Measurements from ENCODE around the gene NPBWR2. TPM values are rescaled to one million over a fixed set of nuclear protein-coding genes. Genes with fewer than 3 reads are reported as not detected.

Gene NPBWR2
- total RNA-seq, 4 donors from 2014 or later: not detected

DNA sequence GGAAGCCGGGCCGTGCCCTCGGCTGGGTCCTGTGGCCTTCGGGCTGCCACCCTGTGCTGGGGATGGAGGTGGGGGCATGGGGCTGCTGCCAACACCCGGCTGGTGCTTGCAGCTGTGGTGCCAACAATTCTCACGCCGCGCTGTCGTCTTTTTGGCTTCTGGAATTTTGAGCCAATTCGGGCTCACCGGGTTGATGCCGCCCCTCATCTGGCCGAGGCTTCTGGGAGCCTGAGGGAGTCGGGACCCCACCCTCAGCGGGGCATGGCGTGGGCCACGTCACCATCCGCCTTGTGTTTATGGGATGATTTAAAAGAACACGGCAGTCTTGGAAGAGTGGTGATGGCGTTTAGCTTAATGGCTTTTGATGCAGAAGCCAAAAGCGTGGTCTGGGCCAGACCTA lies 8.7 kb upstream of the NPBWR2 start:
- no peaks in the 10 kb centered on the region for H3K9me3 ChIP-seq
- intact Hi-C loops (cut with DNase I; ENCODE audit: low total_unique reads): no loop called here
- no peak overlapping the region for H3K27ac ChIP-seq
- H3K4me3 ChIP-seq: no peak overlapping the region
- H3K27me3 ChIP-seq: no peaks in the 10 kb centered on the region
- no peaks in the 10 kb centered on the region for H3K4me1 ChIP-seq
- TF ChIP-seq, protein P1, sequence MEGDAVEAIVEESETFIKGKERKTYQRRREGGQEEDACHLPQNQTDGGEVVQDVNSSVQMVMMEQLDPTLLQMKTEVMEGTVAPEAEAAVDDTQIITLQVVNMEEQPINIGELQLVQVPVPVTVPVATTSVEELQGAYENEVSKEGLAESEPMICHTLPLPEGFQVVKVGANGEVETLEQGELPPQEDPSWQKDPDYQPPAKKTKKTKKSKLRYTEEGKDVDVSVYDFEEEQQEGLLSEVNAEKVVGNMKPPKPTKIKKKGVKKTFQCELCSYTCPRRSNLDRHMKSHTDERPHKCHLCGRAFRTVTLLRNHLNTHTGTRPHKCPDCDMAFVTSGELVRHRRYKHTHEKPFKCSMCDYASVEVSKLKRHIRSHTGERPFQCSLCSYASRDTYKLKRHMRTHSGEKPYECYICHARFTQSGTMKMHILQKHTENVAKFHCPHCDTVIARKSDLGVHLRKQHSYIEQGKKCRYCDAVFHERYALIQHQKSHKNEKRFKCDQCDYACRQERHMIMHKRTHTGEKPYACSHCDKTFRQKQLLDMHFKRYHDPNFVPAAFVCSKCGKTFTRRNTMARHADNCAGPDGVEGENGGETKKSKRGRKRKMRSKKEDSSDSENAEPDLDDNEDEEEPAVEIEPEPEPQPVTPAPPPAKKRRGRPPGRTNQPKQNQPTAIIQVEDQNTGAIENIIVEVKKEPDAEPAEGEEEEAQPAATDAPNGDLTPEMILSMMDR (IDR thresholded peaks at IDR 0.05): no peak
- TF ChIP-seq POLR2A (IDR thresholded peaks at IDR 0.05): no peak
- no peak for DNase-seq
- H3K36me3 ChIP-seq: no peaks in the 10 kb centered on the region

DNA sequence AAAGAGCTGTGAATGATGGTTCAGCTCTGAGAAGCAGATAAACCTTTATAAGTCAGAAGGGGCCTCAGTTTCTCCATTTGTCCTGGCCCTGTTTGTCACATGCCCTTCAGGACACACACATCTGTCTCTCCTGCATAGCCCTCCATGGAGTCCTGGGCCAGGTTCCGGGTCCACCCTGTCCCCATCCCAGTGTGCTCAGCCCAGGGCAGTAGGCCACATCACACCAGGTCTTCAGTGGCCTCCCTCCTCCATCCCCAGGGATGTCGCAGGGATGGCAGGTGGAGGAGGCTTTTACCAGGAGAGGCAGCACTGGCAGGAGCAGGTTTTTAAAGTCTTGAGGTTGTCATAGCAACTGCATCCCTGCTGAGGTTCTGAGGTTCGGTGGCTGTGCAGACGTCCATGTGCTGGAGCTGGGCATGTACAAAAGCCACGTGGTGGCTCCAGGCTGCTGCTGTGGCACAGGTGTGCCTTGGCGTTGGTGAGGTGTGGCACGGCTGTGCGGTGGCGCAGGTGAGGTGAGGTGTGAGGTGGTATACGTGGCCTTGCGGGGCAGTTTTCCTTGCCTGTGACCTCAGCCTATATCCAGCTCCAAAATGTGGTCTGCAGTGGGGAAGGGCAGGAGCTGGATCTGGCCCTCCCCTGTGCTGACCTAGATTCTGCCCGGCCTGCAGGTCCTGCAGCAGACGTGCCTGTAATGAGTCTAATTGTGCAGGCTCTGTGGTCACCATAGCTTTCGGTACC lies 8.0 kb upstream of the NPBWR2 start:
- no peaks in the 10 kb centered on the region for H3K27me3 ChIP-seq
- H3K9me3 ChIP-seq: no peaks in the 10 kb centered on the region
- intact Hi-C loops (cut with DNase I; ENCODE audit: low total_unique reads): no loop called here
- H3K4me1 ChIP-seq: no peaks in the 10 kb centered on the region
- no peak overlapping the region for H3K27ac ChIP-seq
- TF ChIP-seq, protein P1 (IDR thresholded peaks at IDR 0.05): no peak
- TF ChIP-seq POLR2A (IDR thresholded peaks at IDR 0.05): no peak
- no peak overlapping the region for H3K4me3 ChIP-seq
- H3K36me3 ChIP-seq: no peaks in the 10 kb centered on the region
- DNase-seq: no peak

DNA sequence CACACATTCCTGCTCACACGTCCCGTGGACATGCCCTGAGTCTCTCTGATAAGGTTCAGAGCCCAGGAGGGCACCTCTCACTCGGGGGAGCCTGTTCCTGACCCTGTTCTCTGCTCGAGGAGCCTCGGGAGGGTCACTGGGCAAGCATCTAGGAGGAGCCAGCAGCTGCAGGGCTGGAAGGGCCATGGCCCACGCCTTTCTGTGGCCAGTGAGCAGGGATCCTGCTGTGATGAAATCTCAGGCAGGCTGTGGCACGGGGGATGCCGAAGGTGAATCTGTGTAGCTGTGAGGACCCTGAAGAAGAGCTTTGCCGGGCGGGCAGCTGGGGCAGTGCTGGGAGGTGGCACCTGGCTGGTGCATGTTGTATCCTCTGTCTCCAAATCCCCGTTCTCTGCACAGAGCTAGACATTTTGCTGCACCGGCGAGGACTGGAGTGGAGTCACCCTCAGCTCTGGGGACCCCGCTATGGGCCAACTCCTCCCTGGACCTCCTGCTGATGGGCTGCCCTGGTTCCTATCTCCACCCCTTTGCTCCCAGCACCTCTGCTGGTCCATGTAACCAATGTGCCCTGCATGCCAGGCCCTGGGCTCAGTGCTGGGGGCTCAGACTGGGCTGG lies 7.1 kb upstream of the NPBWR2 start:
- Histone ChIP-seq H3K27ac (no peak overlapping the region), H3K36me3 (no peaks in the 10 kb centered on the region), H3K4me3 (no peak overlapping the region), H3K9me3 (no peaks in the 10 kb centered on the region), H3K27me3 (no peaks in the 10 kb centered on the region), H3K4me1 (no peaks in the 10 kb centered on the region)
- intact Hi-C loops (cut with DNase I; ENCODE audit: low total_unique reads): no loop called here
- DNase-seq: no peak
- TF ChIP-seq, protein P1 (IDR thresholded peaks at IDR 0.05): no peak
- no peak for TF ChIP-seq POLR2A (IDR thresholded peaks at IDR 0.05)

DNA sequence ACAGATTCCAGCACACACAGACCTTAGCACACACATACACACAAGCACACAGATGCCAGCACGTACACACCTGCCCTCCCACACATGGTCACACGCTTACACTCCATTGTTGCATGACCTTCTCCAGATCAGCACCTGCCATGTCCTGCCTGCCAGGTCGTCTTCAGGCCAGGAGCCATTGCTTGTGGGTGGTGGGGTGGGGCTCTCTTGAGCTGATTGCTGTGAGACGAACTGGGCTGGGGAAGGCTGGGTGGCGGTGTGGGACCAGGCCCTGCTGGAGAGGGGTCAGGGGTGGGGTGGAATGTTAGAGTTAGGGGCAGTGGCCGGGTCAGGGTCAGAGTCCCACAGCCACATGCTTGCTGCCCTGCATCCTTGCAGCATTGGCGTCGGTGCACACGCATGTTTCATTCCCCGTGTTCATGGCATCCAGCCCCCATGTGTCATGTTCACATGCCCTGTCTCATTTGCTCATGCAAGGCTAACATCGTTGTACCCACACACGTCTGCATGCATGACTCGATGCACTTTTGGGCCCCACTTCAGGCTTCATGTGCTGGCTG lies 6.5 kb upstream of the NPBWR2 start:
- intact Hi-C loops (cut with DNase I; ENCODE audit: low total_unique reads): no loop called here
- no peak for DNase-seq

GRCh38 chr20:64113444-64113775 lies 6.0 kb upstream of the NPBWR2 start:
- DNase-seq: no peak
- intact Hi-C loops (cut with DNase I; ENCODE audit: low total_unique reads): no loop called here

More for the DNA sequence above, 6.5 kb upstream of the NPBWR2 start:
- H3K27me3 ChIP-seq: no peaks in the 10 kb centered on the region
- no peak overlapping the region for H3K4me3 ChIP-seq
- TF ChIP-seq, protein P1 (IDR thresholded peaks at IDR 0.05): no peak
- no peak for TF ChIP-seq POLR2A (IDR thresholded peaks at IDR 0.05)
- H3K9me3 ChIP-seq: no peaks in the 10 kb centered on the region
- no peaks in the 10 kb centered on the region for H3K36me3 ChIP-seq
- no peak overlapping the region for H3K27ac ChIP-seq
- no peaks in the 10 kb centered on the region for H3K4me1 ChIP-seq

More at GRCh38 chr20:64113444-64113775, 6.0 kb upstream of the NPBWR2 start:
- no peaks in the 10 kb centered on the region for H3K27me3 ChIP-seq
- H3K4me1 ChIP-seq: no peaks in the 10 kb centered on the region
- no peak for TF ChIP-seq POLR2A (IDR thresholded peaks at IDR 0.05)
- TF ChIP-seq, protein P1 (IDR thresholded peaks at IDR 0.05): no peak
- no peaks in the 10 kb centered on the region for H3K9me3 ChIP-seq
- H3K4me3 ChIP-seq: no peak overlapping the region
- H3K36me3 ChIP-seq: no peaks in the 10 kb centered on the region
- H3K27ac ChIP-seq: no peak overlapping the region
